Measurements from ENCODE around the gene CHST9. TPM values are rescaled to one million over a fixed set of nuclear protein-coding genes. Genes with fewer than 3 reads are reported as not detected.

CHST9 gene
- total and polyA plus RNA-seq, 9 of the 15 experiments (the other 6 are each of a cell fraction or from before 2014, with no cell fraction given): not detected

DNA sequence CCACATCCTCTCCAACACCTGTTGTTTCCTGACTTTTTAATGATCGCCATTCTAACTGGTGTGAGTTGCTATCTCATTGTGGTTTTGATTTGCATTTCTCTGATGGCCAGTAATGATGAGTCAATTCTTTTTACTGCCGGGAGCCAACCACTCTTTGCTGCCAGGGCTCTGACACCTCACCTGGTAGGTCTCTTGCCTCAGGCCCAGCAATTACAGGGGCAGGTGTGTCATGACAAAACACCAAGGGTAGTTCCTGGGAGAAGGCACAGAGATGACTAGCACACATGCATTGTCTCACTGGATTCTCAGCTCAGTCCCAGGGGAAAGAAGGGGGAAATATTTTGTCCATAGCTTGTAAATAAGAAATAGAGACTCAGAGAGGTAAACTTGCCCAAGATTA is 122.3 kb downstream of the CHST9 start:
- POLR2A ChIA-PET: no interaction called here
- no peak overlapping the region for H3K4me2 ChIP-seq (ENCODE audit: insufficient read depth, low read length)
- no peaks in the 10 kb centered on the region for H3K36me3 ChIP-seq (ENCODE audit: control insufficient read depth, insufficient read depth, low read length)
- no TSS peak for BruUV-seq (replicated peaks)
- no peaks in the 10 kb centered on the region for H3K9me3 ChIP-seq (replicated peaks; ENCODE audit: control insufficient read depth, insufficient read depth, low read depth, low read length)
- H3K9ac ChIP-seq (ENCODE audit: insufficient read depth in 1 of 2, low read depth in 2 of 2, low read length in 2 of 2): no peak overlapping the region
- no peak for DNase-seq (ENCODE audit: extremely low read depth in 1 of 4, low spot score in 3 of 4)
- no peaks in the 10 kb centered on the region for H3K9me1 ChIP-seq (ENCODE audit: control insufficient read depth, insufficient read depth, low read length)
- H3K27ac ChIP-seq (ENCODE audit: extremely low read depth, low read depth, low read length): no peak overlapping the region
- no peaks in the 10 kb centered on the region for H3K4me1 ChIP-seq (replicated peaks in 1 of 2; ENCODE audit: control insufficient read depth in 2 of 2, insufficient read depth in 2 of 2, low read length in 2 of 2)
- 0% methylated on average over 2 of the region's 2 CpGs for WGBS (ENCODE audit: insufficient coverage, low coverage, missing lambda C conversion rate)
- H2AFZ ChIP-seq (ENCODE audit: low read depth, low read length): no peak overlapping the region
- no peak for FAIRE-seq
- ATAC-seq: no peak
- CTCF ChIA-PET (ENCODE audit: low intra/inter-chr PET ratio): no interaction called here
- in situ Hi-C loops (cut with MboI) (no loop called here), intact Hi-C loops (cut with micrococcal nuclease) (no loop called here)
- H3K4me3 ChIP-seq: no peak overlapping the region
- no peaks in the 10 kb centered on the region for H4K20me1 ChIP-seq (replicated peaks; ENCODE audit: control insufficient read depth, insufficient read depth, low read length)
- H3K27me3 ChIP-seq (ENCODE audit: control insufficient read depth in 2 of 2, insufficient read depth in 2 of 2, low read length in 2 of 2): no peaks in the 10 kb centered on the region
- H3K79me2 ChIP-seq (ENCODE audit: control insufficient read depth, insufficient read depth, low read length): no peaks in the 10 kb centered on the region
- TF ChIP-seq TCF7 (IDR thresholded peaks at IDR 0.05; ENCODE audit: borderline replicate concordance) (no peak), NFE2 (IDR thresholded peaks at IDR 0.05; ENCODE audit: low read depth) (no peak), ZNF174 (CRISPR knock-in tag; IDR thresholded peaks at IDR 0.05) (no peak), SMARCB1 (IDR thresholded peaks at IDR 0.05; ENCODE audit: insufficient read length, low read depth) (no peak), ZNF609 (CRISPR knock-in tag; IDR thresholded peaks at IDR 0.05; ENCODE audit: borderline replicate concordance) (no peak), E2F5 (CRISPR knock-in tag; IDR thresholded peaks at IDR 0.05) (no peak), MCM3 (IDR thresholded peaks at IDR 0.05) (no peak), KLF10 (CRISPR knock-in tag; IDR thresholded peaks at IDR 0.05) (no peak), PHB2 (IDR thresholded peaks at IDR 0.05; ENCODE audit: low read depth) (no peak), SRSF9 (IDR thresholded peaks at IDR 0.05; ENCODE audit: borderline replicate concordance, low read depth, low read length) (no peak)
- TF ChIP-seq, protein P1, sequence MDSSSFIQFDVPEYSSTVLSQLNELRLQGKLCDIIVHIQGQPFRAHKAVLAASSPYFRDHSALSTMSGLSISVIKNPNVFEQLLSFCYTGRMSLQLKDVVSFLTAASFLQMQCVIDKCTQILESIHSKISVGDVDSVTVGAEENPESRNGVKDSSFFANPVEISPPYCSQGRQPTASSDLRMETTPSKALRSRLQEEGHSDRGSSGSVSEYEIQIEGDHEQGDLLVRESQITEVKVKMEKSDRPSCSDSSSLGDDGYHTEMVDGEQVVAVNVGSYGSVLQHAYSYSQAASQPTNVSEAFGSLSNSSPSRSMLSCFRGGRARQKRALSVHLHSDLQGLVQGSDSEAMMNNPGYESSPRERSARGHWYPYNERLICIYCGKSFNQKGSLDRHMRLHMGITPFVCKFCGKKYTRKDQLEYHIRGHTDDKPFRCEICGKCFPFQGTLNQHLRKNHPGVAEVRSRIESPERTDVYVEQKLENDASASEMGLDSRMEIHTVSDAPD (CRISPR knock-in tag; IDR thresholded peaks at IDR 0.05): no peak
- TF ChIP-seq, protein P2, sequence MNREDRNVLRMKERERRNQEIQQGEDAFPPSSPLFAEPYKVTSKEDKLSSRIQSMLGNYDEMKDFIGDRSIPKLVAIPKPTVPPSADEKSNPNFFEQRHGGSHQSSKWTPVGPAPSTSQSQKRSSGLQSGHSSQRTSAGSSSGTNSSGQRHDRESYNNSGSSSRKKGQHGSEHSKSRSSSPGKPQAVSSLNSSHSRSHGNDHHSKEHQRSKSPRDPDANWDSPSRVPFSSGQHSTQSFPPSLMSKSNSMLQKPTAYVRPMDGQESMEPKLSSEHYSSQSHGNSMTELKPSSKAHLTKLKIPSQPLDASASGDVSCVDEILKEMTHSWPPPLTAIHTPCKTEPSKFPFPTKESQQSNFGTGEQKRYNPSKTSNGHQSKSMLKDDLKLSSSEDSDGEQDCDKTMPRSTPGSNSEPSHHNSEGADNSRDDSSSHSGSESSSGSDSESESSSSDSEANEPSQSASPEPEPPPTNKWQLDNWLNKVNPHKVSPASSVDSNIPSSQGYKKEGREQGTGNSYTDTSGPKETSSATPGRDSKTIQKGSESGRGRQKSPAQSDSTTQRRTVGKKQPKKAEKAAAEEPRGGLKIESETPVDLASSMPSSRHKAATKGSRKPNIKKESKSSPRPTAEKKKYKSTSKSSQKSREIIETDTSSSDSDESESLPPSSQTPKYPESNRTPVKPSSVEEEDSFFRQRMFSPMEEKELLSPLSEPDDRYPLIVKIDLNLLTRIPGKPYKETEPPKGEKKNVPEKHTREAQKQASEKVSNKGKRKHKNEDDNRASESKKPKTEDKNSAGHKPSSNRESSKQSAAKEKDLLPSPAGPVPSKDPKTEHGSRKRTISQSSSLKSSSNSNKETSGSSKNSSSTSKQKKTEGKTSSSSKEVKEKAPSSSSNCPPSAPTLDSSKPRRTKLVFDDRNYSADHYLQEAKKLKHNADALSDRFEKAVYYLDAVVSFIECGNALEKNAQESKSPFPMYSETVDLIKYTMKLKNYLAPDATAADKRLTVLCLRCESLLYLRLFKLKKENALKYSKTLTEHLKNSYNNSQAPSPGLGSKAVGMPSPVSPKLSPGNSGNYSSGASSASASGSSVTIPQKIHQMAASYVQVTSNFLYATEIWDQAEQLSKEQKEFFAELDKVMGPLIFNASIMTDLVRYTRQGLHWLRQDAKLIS (CRISPR knock-in tag; IDR thresholded peaks at IDR 0.05): no peak
